HCT116 (cell line): ENCODE results near the gene ZNF790.

Experiments
- CTCF ChIP-seq, 3 experiments: fragments of 200-600 bp in 1 of 3; sonication (generic) in 1 of 3; IDR thresholded peaks in 2 of 3; conservative IDR thresholded peaks in 1 of 3; 2 replicates each; pipeline ENCODE4 v1.5.1; 2012 to 2017; ENCODE audit warnings: low read depth in 2 of 3, low read length in 2 of 3, antibody characterized with exemption in 1 of 3, borderline replicate concordance in 1 of 3, control low read depth in 1 of 3, mild to moderate bottlenecking in 1 of 3, mixed read lengths in 1 of 3, mixed run types in 1 of 3, moderate library complexity in 1 of 3; ENCODE audit not compliant: insufficient read depth in 1 of 3
- EGR1 ChIP-seq: IDR thresholded peaks from 2 replicates; pipeline ENCODE4 v1.6.1; 2012; ENCODE audit warnings: low read depth
- EZH2 ChIP-seq: fragments of 200-600 bp; sonication (generic); IDR thresholded peaks from 2 replicates; pipeline ENCODE4 v1.6.1; 2017; ENCODE audit warnings: antibody characterized with exemption, mixed run types
- EZH2phosphoT487 ChIP-seq: fragments of 200-600 bp; IDR thresholded peaks from 2 replicates; pipeline ENCODE4 v1.6.1; 2018; ENCODE audit warnings: antibody characterized with exemption, borderline replicate concordance
- FOSL1 ChIP-seq: IDR thresholded peaks from 2 replicates; pipeline ENCODE4 v1.6.1; 2012; ENCODE audit warnings: low read depth
- POLR2A ChIP-seq: IDR thresholded peaks from 2 replicates; pipeline ENCODE4 v1.7.0; 2011; ENCODE audit warnings: borderline replicate concordance; ENCODE audit not compliant: insufficient read depth, insufficient read length; ENCODE audit errors: extremely low read depth
- POLR2AphosphoS5 ChIP-seq: IDR thresholded peaks from 2 replicates; pipeline ENCODE4 v1.6.1; 2011; ENCODE audit warnings: mild to moderate bottlenecking, low read depth, low read length, moderate library complexity
- RAD21 ChIP-seq: IDR thresholded peaks from 2 replicates; pipeline ENCODE4 v1.6.1; 2012; ENCODE audit warnings: low read depth, mild to moderate bottlenecking
- REST ChIP-seq: IDR thresholded peaks from 2 replicates; pipeline ENCODE4 v1.6.1; 2012; ENCODE audit warnings: low read depth
- SP1 ChIP-seq: IDR thresholded peaks from 2 replicates; pipeline ENCODE4 v1.6.1; 2012; ENCODE audit warnings: low read depth
- ZNF274 ChIP-seq: fragments of 200-500 bp; sonication (Bioruptor generic); IDR thresholded peaks from 2 replicates; pipeline ENCODE4 v1.6.1; 2014; ENCODE audit warnings: mild to moderate bottlenecking, low read depth, low read length, inconsistent platforms

GRCh38 chr19:36876993-36877938 is 39.1 kb upstream of the ZNF790 start:
- TF ChIP-seq CTCF (IDR thresholded peaks at IDR 0.05 in 2 of 3, conservative IDR thresholded peaks at IDR 0.05 in 1 of 3; ENCODE audit: borderline replicate concordance in 1 of 3, insufficient read depth in 1 of 3, low read depth in 2 of 3, low read length in 2 of 3) (no peak), RAD21 (no peak), POLR2A (no peak), EGR1 (no peak), EZH2 (no peak), EZH2phosphoT487 (no peak), REST (no peak), POLR2AphosphoS5 (no peak), SP1 (no peak), FOSL1 (no peak), ZNF274 (peak; percentile 60)
